IPS-NIHi7 (cell line): ENCODE measurements around the gene ZNF202.
"Not testable (repeated sequence)": the region's sequence is repeated elsewhere in the genome, so short reads cannot be mapped to it uniquely, and the experiment has no call there.

Source experiments
- DNase-seq: peaks from one replicate; pipeline ENCODE4 v3.0.0; 2012; ENCODE audit warnings: mixed read lengths; ENCODE audit errors: extremely low spot score

ZNF202 gene

DNA sequence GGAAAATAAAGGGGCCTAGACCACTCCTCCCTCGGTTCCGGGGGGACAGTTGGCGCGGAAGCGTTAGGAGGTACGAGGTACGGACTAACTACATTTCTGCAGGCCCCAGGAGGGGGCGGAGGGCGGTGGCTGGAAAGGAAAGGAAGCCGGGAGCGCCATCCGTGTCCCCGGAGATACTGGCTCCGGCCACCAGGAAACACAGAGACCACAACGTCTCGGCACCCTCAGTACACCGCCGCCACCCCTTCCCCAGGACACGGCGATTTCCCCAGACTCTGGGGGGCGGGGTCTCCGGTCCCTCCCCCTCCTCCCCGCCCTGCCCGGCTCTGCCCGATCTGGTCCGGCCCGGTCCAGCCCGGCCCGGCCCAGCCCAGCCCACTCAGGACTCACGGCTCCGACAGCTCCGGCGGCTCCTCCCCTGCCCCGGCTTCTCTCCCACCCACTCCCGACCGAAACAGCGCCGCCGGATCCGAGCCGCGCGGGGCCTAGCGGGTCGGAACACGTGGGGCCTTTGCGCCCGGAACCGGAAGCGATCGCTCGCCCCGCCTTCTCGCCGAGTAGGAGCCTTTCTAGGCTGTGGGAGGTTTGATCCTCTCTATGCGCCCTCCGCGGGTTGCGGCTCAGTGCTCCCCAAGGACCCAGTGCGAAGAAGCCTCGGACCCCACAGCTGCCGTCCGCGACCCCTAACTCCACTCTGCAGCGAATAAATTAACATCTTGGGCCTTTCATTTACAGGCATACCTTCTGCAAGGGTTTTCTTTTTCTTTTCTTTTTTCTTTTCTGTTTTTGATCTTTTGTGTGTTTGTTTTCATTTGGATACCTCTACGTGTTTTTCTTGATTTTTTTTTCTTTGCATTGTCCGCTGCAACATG lies at the start of gene ZNF202:
ZNF202 (minus strand) TSS at position 502 of the 872 bp plus-strand sequence. CDS start 10,772 bp downstream, outside the sequence.
- DNase-seq: peak; percentile 89

DNA sequence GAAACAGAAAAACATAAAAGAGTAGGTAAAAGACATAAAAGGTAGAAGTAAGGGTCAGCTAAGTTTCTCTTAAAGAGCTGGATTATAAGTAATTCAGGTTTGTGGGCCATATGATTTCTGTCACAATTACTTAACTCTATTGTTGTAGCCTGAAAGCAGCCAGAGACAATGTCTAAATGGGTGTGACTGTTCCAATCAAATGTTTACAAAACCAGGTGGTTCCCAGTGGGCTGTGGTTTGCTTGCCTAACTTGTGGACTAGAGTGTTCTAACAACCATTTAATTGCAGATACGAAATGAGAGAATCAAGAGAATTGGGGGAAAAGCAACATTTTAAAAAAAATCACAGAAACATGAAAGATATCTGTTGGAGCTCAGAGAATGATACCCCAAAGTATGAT lies 42.1 kb upstream of the ZNF202 start:
- no peak for DNase-seq

DNA sequence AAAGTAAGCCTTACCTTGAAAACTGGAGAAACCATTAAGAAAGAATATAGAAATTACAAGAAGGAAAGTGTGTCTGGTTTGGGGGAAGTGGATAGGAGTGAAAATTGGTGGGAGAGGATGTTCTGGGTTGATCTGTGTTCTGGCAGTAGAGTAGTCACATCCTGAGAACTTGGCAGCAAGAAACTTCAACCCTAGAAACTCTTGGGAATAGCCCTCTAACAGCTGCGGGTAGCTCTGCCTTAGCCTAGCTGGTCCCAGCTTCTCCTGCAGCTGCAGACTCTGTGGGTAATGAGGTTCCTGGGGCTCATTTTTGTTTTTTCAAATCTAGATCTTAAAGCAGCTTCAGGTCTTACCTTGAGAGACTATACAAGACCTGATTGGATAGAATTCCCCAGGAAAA lies 37.1 kb upstream of the ZNF202 start:
- no peak for DNase-seq

DNA sequence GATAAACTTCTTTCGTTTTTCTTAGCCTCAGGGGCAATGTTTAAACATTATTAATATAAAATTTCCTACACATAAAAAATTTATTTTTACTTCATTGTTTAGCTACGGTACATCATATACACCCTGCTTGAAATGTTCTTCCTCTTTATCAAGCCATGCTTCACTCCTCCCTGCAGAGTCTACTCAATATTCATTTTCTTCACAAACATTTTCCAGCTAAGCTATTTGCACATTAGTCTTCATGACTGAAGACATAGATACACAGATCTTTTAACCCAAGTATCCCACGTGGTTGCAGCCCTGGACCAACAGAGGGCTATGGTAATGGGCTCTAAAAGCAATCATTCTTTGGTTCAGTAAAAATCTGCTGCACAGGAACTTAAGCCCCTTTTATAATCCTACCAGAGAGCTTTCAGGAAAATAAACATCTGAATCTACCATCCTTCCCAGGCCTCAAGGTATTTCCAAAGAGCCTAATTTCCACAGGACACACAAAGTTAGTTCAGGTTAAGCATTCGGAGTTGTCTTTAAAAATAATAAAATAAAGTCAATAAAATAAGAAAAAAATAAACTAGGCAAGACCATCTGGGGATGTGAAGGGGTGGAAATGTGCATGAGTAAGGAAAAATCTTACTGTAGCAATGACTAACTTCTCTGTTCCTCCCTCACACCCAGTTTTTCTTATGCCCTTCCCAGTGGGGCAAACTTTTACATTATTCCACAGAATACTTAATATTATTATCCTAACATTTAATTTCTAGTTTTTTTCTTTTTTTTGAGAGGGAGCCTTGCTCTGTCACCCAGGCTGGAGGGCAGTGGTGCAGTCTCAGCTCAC lies 34.5 kb upstream of the ZNF202 start:
- no peak for DNase-seq

DNA sequence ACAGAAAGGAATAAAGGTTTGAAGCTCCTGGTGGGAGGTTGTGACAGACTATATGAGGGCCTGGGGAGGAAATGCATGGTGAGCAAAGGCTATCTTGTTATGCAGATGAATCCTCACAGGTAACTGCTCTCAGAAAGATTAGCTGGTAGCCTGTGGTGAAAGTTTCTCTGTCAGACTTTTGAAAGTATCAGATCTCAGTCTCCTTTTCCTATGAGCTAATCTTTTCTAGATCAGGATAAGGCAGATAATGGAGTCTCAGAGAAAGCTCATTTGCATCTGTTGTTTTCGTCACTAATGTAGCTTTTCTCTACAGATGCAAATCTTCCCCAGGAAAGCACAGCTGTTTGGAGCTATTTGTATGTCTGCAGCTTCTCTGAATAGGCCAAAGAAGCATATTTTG lies 33.8 kb upstream of the ZNF202 start:
- DNase-seq: peak; percentile 60

DNA sequence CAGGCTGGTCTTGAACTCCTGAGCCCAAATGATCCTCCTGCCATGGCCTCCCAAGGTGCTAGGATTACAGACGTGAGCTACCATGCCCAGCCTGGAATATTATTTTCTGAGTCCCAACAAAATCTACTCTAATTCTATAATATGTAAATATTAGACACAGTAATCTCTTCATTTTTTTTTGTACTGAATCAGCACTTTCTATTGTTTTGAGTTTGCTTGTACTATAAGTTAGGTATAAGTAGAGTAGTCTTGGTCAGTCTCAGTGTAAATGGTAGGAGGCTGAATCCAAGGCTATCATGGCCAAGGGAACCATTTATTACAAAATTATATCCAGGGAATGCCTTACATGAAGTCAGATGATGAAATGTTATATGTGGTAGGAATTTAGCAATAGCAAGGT lies 32.5 kb upstream of the ZNF202 start:
- DNase-seq: no peak

DNA sequence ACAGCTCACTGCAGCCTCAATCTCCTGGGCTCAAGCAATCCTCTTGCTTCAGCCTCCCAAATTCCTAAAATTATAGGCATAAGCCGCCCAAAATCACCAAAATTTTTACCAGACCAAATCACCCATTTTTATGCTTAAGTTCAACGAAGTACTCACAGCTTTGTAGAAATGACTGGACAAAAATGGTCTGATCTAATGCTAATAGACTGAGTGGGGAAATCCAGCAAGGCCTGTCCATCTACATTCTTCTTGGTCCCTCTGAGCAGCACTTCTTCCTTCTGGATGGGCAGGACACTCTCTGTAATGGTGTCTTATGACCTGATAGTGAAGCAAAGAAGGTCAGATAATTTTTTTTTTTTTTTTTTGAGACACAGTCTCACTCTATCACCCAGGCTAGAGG lies 31.6 kb upstream of the ZNF202 start:
- DNase-seq: no peak

DNA sequence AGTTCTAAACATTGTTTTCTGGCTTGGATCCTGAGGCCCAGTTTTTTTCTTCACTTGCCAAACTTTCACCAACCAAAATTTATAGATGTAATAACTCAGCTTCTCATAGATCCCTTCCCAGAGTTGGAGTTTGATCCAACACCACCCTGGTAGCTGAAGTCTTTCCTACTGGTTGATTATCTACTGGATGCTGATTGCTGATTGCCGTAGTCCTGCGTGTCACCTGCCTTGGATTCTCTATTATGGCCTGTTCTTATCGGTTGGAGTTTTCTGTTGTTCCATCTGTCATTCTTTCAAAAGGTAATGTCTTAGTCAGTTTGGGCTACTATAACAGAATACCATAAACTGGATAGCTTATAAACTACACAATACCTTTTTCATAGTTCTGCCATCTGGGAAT lies 30.2 kb upstream of the ZNF202 start:
- no peak for DNase-seq

DNA sequence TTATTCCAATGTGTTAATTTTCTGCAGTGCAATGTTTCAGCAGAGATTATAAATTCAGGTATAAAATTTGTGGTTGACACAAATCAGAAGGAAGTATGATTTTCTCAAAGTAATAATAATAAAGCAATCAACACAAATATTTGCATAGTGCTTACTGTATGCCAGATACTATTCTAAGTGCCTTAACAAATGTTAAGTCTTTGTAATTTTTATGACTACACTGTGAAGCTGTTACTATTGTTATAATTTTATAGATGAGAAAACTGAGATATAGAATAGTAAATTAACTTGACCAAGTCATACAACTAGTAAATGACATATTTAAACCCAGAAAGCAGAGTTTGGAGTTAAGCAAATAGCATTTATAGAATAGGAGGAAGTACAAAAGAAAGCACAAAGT lies 29.3 kb upstream of the ZNF202 start:
- DNase-seq: no peak

DNA sequence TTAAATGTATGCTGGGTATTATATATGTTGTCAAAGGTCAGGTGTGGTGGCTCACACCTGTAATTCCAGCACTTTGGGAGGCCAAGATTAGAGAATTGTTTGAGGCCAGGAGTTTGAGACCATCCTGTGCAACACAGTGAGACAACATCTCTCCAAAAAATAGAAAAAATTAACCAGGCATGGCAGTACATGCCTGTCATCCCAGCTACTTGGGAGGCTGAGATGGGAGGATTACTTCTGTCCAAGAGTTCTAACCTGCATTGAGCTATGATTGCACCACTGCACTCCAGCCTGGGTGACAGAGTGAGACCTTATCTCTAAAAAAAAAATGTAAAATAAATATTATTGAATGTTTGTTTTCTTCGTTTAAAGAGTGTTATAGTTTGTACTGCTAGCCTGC lies 24.1 kb upstream of the ZNF202 start:
- no peak for DNase-seq

DNA sequence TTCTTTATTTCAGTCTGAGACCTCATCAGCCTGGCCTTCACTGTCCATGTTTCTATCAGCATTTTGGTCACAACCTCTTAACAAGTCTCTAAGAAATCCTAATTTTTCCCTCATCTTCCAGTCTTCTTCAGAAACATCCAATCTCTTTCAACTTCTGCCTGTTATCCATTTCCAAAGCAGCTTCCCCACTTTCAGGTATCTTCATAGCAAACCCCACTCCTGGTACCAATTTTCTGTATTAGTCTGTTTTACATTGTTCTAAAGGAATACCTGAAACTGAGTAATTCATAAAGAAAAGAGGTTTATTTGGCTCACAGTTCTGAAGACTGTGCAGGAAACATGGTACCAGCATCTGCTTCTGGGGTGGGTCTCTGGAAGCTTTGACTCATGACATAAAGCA lies 21.0 kb upstream of the ZNF202 start:
- no peak for DNase-seq

DNA sequence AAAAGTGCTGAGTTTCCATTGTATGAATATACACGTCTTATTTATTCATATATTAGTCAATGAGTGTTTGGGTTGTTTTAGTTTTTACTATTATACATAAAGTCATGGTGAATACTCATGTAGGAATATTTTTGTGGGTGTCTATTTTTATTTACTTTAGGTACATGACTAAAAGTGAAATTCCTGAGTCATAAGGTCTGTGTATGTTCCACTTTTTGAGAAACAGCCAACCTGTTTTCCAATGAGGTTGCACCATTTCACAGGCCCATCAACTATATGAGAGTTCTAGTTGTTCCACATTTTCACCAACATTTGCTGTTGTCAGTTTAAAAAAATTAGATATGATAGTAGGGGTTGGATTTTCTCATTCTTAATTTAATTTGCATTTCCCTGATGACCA lies 19.4 kb upstream of the ZNF202 start:
- no peak for DNase-seq

DNA sequence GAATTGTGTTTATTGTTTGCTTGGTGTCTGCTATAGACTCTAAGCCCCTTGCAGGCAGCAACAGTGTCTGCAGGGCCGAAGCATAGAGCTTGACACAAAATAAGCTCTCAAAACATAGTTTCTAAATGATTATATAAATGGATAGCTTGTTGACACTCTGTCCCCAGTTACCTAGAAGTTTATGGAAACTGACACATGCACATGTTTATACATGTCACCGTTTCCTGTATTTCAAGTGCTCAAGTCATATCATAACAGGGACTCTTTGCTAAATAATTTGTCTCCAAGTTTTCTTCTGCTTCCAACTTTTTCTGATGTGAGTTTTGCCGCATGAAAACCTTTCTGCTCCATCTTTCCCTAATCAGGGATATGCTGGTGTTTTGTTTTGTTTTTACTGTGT lies 16.5 kb upstream of the ZNF202 start:
- no peak for DNase-seq

DNA sequence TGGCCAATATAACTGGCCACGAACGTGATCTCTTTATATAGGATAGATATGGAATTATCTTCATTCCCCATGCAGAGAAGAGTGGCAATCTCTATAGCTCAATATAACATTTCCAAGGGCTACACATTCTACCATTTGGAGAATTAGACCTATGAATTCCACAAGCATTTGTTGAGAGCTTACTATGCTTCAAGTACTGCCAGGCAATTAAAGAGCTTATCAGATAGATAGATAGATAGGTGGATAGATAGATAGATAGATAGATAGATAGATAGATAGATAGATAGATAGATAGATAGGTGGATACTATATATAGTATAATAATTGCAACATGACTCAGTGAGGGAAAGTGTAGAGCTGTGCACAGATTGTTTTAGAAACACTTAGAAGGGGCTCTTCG lies 14.4 kb upstream of the ZNF202 start:
- no peak for DNase-seq

DNA sequence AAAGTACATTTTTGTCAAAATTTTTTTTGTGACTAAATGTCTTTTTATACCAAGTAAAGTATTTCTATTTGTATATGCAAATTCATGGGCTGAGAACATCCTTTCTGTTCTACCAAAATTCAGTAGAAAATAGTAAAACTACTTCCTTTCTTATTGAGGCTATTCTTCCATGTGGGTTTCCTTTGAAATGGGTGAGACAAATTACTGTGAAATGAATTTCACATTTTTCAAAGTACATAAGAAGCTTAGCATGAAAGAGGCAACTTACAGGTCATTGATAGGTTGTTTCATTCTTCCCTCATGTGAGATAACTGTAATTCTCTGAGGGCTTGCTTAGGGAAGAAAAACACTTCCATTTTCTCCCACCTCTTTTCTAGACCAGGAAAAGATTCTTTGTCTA lies 13.9 kb upstream of the ZNF202 start:
- DNase-seq: no peak

DNA sequence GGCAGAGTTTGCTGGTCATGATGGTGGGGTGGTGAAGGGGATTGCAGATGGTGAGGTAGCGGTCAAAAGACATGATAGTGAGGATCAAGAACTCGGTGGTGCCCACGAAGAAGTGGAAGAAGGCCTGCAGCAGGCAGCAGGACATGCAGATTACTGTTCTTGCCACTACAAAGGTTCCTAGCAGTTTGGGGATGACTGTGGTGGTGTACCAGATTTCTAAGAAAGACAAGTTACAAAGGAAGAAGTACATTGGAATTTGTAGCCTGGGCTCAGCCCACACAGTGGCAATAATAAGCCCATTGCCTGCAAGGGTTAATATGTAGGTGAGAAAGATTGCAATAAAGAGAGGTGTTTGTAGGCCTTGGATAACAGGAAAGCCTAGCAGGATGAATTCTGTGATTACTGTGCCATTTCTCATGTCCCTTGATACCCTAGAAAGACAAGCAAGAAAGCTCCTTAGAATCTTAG lies 12.7 kb upstream of the ZNF202 start, which contains the start of gene OR6X1:
OR6X1 (minus strand) TSS at position 418 of the 468 bp plus-strand sequence; CDS start at position 418, 0 bp downstream.
- no peak for DNase-seq

DNA sequence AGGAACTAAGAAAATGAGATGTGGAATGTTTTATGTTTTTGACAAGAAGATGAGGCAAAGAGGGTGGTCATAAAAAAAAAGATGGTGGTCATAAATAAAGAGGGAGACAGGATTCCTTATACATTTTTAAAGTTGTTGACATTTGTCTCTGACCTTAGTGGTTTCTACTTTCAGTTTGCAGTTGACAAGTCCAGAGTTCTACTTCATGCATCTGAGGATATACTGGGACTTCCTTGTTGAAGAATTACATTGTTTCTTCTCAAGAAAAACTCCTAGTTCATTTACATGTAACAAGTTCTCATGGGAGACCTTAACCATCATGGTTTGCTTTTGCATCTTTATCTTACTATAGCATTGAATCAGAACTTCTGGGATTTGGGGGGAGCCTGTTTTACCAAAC lies 11.7 kb upstream of the ZNF202 start:
- DNase-seq: no peak

DNA sequence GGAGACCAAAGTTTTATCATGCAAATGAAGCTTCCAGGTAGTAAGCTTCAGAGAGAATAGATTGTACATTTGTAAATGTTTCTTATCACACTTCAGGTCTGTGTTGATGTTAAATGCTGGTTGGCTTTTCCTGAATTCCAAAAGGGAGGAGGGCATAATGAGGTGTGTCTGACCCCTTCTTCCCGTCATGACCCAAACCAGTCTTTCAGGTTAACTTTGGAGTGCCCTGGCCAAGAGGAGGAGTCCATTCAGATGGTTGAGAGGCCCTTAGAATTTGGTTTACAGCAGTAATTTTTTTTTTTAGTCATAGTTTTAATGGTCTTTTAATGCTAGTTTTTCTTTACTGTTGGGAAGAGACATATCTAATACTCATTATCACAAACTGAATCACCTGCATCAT lies 10.3 kb upstream of the ZNF202 start:
- no peak for DNase-seq

DNA sequence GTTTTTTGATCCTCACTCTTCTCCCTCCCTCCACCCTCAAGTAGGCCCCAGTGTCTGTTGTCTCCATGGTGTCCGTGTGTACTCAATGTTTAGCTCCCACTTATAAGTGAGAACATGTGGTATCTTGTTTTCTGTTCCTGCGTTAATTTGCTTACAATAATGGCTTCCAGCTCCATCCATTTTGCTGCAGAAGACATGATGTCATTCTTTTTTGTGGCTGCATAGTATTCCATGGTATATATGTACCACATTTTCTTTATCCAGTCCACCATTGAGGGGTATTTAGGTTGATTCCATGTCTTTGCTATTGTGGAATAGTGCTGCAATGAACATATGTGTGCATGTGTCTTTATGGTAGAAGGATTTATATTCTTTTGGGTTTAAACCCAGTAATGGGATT lies 6.9 kb upstream of the ZNF202 start:
- DNase-seq: not testable (repeated sequence)

DNA sequence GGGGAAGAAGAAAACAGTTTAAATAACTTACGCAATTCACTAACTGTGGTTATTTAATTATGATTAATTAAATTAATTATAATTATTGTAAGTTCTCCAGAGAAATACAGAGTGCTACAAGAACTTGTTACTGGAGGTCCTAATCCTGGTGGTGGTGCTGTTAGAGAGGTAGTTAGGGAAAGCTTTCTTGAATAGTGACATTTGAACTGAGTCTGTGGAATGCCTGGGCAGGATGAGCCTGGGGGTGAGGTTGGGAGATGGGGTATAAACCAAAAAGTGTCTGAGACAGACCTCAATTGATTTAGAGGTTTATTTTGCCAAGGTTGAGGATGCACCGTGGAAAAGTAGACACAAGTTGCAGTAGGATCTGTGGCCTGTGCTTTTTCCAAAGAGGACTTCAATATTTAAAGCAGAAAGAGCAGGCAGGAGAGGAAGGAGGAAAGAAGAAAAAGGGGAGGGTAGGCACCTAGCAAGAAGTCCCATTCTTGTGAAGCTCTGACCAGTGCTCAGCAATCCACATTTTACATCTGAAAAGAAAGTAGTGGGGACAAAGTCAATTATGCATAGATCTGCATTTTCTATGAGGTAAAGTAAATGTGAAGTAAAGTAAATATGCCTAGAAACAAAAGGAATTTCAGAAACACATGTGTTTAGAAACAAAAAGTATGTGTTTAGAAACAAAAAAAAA lies 4.4 kb upstream of the ZNF202 start:
- peak; percentile 36 for DNase-seq

DNA sequence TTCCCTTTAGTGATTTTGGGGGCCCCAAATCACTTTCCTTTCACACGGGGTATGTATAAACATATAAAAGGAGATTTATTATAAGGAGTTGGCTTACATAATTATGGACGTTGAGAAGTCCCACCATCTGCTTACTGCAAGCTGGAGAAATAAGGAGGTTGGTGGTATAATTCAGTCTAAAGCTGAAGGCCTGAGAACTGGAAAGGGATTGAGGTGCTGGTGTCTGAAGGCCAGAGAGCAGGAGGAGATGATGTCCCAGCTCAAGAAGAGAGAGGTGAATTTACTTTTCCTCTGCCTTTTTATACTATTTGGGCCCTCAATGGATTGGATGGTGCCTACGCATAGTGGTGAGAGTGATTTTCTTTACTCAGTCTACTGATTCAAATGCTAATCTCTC lies 1.3 kb upstream of the ZNF202 start:
- no peak for DNase-seq
